Central memory CD4-positive, alpha-beta T cell (primary cell): ENCODE results near the gene PCDH15.
"Not testable (repeated sequence)": the region's sequence is repeated elsewhere in the genome, so short reads cannot be mapped to it uniquely, and the experiment has no call there.

Source experiments
- DNase-seq: peaks from one replicate; pipeline ENCODE4 v3.0.0; 2022

The PCDH15 gene

GRCh38 chr10:54531296-54531695 lies 269.7 kb downstream of the PCDH15 start:
- DNase-seq = no peak

GRCh38 chr10:54530299-54530698 lies 270.7 kb downstream of the PCDH15 start:
- DNase-seq = no peak

- no peak for DNase-seq
These were observed 275.2 kb downstream of the PCDH15 start for GRCh38 chr10:54525816-54526215.

- DNase-seq = not testable (repeated sequence)
These were observed 285.8 kb downstream of the PCDH15 start for GRCh38 chr10:54515244-54515643.

- no peak for DNase-seq
These were observed 297.2 kb downstream of the PCDH15 start for GRCh38 chr10:54503863-54504262.

GRCh38 chr10:54501929-54502328 lies 299.1 kb downstream of the PCDH15 start:
- no peak for DNase-seq

GRCh38 chr10:54496852-54497251 lies 304.2 kb downstream of the PCDH15 start:
- no peak for DNase-seq

- no peak for DNase-seq
These were observed 313.3 kb downstream of the PCDH15 start for GRCh38 chr10:54487743-54488142.

- DNase-seq = no peak
These were observed 315.1 kb downstream of the PCDH15 start for GRCh38 chr10:54485971-54486370.

GRCh38 chr10:54484186-54484585 lies 316.8 kb downstream of the PCDH15 start:
- no peak for DNase-seq

- DNase-seq = no peak
These were observed 322.4 kb downstream of the PCDH15 start for GRCh38 chr10:54478601-54479000.

- DNase-seq = no peak
These were observed 323.3 kb downstream of the PCDH15 start for GRCh38 chr10:54477738-54478137.

GRCh38 chr10:54470324-54470631 lies 330.8 kb downstream of the PCDH15 start:
- DNase-seq = no peak

- DNase-seq = no peak
These were observed 331.3 kb downstream of the PCDH15 start for GRCh38 chr10:54469587-54470323.

GRCh38 chr10:54454271-54454670 lies 346.8 kb downstream of the PCDH15 start:
- no peak for DNase-seq

- no peak for DNase-seq
These were observed 352.0 kb downstream of the PCDH15 start for GRCh38 chr10:54449056-54449455.

GRCh38 chr10:54444170-54444569 lies 356.9 kb downstream of the PCDH15 start:
- DNase-seq = no peak

GRCh38 chr10:54441275-54441674 lies 359.8 kb downstream of the PCDH15 start:
- DNase-seq = no peak

- DNase-seq = no peak
These were observed 366.2 kb downstream of the PCDH15 start for GRCh38 chr10:54434782-54435181.

GRCh38 chr10:54415483-54415882 lies 385.5 kb downstream of the PCDH15 start:
- no peak for DNase-seq

GRCh38 chr10:54402576-54402975 lies 398.5 kb downstream of the PCDH15 start:
- no peak for DNase-seq

GRCh38 chr10:54396031-54396430 lies 405.0 kb downstream of the PCDH15 start:
- DNase-seq = no peak

- not testable (repeated sequence) for DNase-seq
These were observed 406.4 kb downstream of the PCDH15 start for GRCh38 chr10:54394598-54394997.

GRCh38 chr10:54372179-54372578 lies 428.9 kb downstream of the PCDH15 start:
- DNase-seq = no peak

GRCh38 chr10:54368984-54369383 lies 432.0 kb downstream of the PCDH15 start:
- DNase-seq = no peak
